H1 (cell line): ENCODE measurements around the gene PPP1R7. TPM values are rescaled to one million over a fixed set of nuclear protein-coding genes. Genes with fewer than 3 reads are reported as not detected.

Experiments
- CTCF ChIA-PET: fragments of 300-600 bp; sonication (Branson Sonifier 250); formaldehyde crosslinking; loops from one replicate; lab custom pipeline; 2021; ENCODE audit not compliant: partially characterized antibody; lab: Charles Lee
- POLR2A ChIA-PET: fragments of 300-600 bp; sonication (Branson Sonifier 250); formaldehyde crosslinking; loops from one replicate; lab custom pipeline; 2021; ENCODE audit warnings: inconsistent platforms; ENCODE audit not compliant: partially characterized antibody; lab: Charles Lee
- DNase-seq, 2 experiments: peaks; one replicate each; pipeline versions ENCODE4 v3.0.0 to v3.0.0-alpha.2; 2010 to 2022; ENCODE audit warnings: low spot score in 2 of 2, low read depth in 1 of 2, mixed read lengths in 1 of 2
- FAIRE-seq: peaks from 2 replicates; lab custom pipeline; 2011; peaks lifted over from hg19 to GRCh38; lab: Jason Lieb, UNC
- H2AFZ ChIP-seq: 2 replicates; pipeline ENCODE4 v1.8.1; 2012; ENCODE audit warnings: low read length, inconsistent platforms
- H2AK5ac ChIP-seq: 2 replicates; pipeline ENCODE4 v1.6.1; 2013; ENCODE audit warnings: low read depth, low read length
- H2BK120ac ChIP-seq: replicated peaks from 2 replicates; pipeline ENCODE3; 2013; ENCODE audit warnings: low read depth, low read length, inconsistent platforms
- H2BK12ac ChIP-seq: 2 replicates; pipeline ENCODE4 v1.6.1; 2013; ENCODE audit warnings: low read depth, low read length
- H2BK15ac ChIP-seq: 2 replicates; pipeline ENCODE4 v1.6.1; 2013; ENCODE audit warnings: low read length
- H2BK20ac ChIP-seq: 2 replicates; pipeline ENCODE4 v1.6.1; 2013; ENCODE audit warnings: low read length
- H2BK5ac ChIP-seq: 2 replicates; pipeline ENCODE4 v1.6.1; 2013; ENCODE audit warnings: low read depth, low read length
- H3K14ac ChIP-seq: 2 replicates; pipeline ENCODE4 v1.6.1; 2013; ENCODE audit warnings: inconsistent platforms; ENCODE audit not compliant: insufficient read length
- H3K18ac ChIP-seq: 2 replicates; pipeline ENCODE4 v1.6.1; 2013; ENCODE audit warnings: low read length; ENCODE audit errors: extremely low read depth
- H3K23ac ChIP-seq: 2 replicates; pipeline ENCODE4 v1.6.1; 2013; ENCODE audit warnings: inconsistent platforms; ENCODE audit not compliant: insufficient read length
- H3K23me2 ChIP-seq: 2 replicates; pipeline ENCODE4 v1.6.1; 2013; ENCODE audit warnings: low read depth, low read length
- H3K27ac ChIP-seq: 2 replicates; pipeline ENCODE4 v1.6.1; 2011; ENCODE audit warnings: low read depth, low read length, inconsistent platforms
- H3K27me3 ChIP-seq, 4 experiments: replicated peaks in 1 of 4; 1 replicate in 1 of 4; 2 replicates in 3 of 4; pipeline versions ENCODE4 v1.6.1 to v1.8.1; 2011 to 2013; ENCODE audit warnings: low read length in 3 of 4, mild to moderate bottlenecking in 3 of 4, inconsistent platforms in 2 of 4, mixed read lengths in 2 of 4, moderate library complexity in 1 of 4; ENCODE audit not compliant: control insufficient read depth in 3 of 4, insufficient read depth in 3 of 4; ENCODE audit errors: extremely low read depth in 1 of 4
- H3K36me3 ChIP-seq, 4 experiments: 2 replicates each; pipeline versions ENCODE4 v1.6.1 to v1.8.1; 2011 to 2013; ENCODE audit warnings: mild to moderate bottlenecking in 4 of 4, low read length in 3 of 4, moderate library complexity in 2 of 4, control low read depth in 1 of 4, inconsistent platforms in 1 of 4; ENCODE audit not compliant: insufficient read depth in 4 of 4, control insufficient read depth in 2 of 4
- H3K4ac ChIP-seq: replicated peaks from 2 replicates; pipeline ENCODE3; 2013; ENCODE audit warnings: low read length, low read depth, mixed read lengths, inconsistent platforms; ENCODE audit not compliant: insufficient read length
- H3K4me1 ChIP-seq, 4 experiments: replicated peaks in 1 of 4; 1 replicate in 1 of 4; 2 replicates in 3 of 4; pipeline versions ENCODE4 v1.6.1 to v1.8.1; 2011 to 2013; ENCODE audit warnings: low read length in 3 of 4, inconsistent platforms in 2 of 4, mixed read lengths in 1 of 4; ENCODE audit not compliant: insufficient read depth in 4 of 4, control insufficient read depth in 3 of 4
- H3K4me2 ChIP-seq, 2 experiments: 2 replicates each; pipeline versions ENCODE4 v1.6.1 to v1.8.1; 2011 to 2013; ENCODE audit warnings: low read depth in 2 of 2, low read length in 2 of 2, control low read depth in 1 of 2, inconsistent platforms in 1 of 2, mild to moderate bottlenecking in 1 of 2; ENCODE audit not compliant: insufficient read depth in 1 of 2
- H3K4me3 ChIP-seq, 4 experiments: fragments of 200-600, 300-600 bp in 1 of 4; sonication (generic), shearing (Covaris generic), sonication (Bioruptor Twin) in 1 of 4; 2 replicates each; pipeline versions ENCODE4 v1.5.1 to v1.8.1; 2011 to 2016; ENCODE audit warnings: low read length in 4 of 4, low read depth in 3 of 4, control low read depth in 2 of 4, inconsistent platforms in 2 of 4, mild to moderate bottlenecking in 2 of 4, mixed read lengths in 1 of 4, moderate library complexity in 1 of 4; ENCODE audit not compliant: insufficient read depth in 2 of 4; ENCODE audit errors: extremely low read depth in 1 of 4
- H3K56ac ChIP-seq: replicated peaks from 2 replicates; pipeline ENCODE3; 2013; ENCODE audit warnings: low read depth, mild to moderate bottlenecking, mixed read lengths, low read length, inconsistent platforms; ENCODE audit not compliant: insufficient read length
- H3K79me1 ChIP-seq: 2 replicates; pipeline ENCODE4 v1.6.1; 2013; ENCODE audit warnings: low read depth, low read length, control low read depth
- H3K79me2 ChIP-seq, 2 experiments: 2 replicates each; pipeline versions ENCODE4 v1.6.1 to v1.8.1; 2012 to 2013; ENCODE audit warnings: low read length in 2 of 2, mild to moderate bottlenecking in 2 of 2, inconsistent platforms in 1 of 2; ENCODE audit not compliant: insufficient read depth in 2 of 2, control insufficient read depth in 1 of 2
- H3K9ac ChIP-seq, 4 experiments: replicated peaks in 1 of 4; 1 replicate in 1 of 4; 2 replicates in 3 of 4; pipeline versions ENCODE4 v1.6.1 to v1.8.1; 2011 to 2013; ENCODE audit warnings: low read depth in 3 of 4, low read length in 3 of 4, control low read depth in 2 of 4, mild to moderate bottlenecking in 2 of 4, moderate library complexity in 2 of 4, inconsistent platforms in 1 of 4; ENCODE audit errors: extremely low read depth in 1 of 4
- H3K9me3 ChIP-seq, 2 experiments: 2 replicates each; pipeline versions ENCODE4 v1.6.1 to v1.8.1; 2012 to 2013; ENCODE audit warnings: mild to moderate bottlenecking in 2 of 2, moderate library complexity in 2 of 2, control low read depth in 1 of 2, inconsistent platforms in 1 of 2, low read depth in 1 of 2, low read length in 1 of 2, mixed read lengths in 1 of 2; ENCODE audit not compliant: insufficient read depth in 2 of 2
- H4K20me1 ChIP-seq, 2 experiments: replicated peaks in 1 of 2; 2 replicates each; pipeline versions ENCODE3 to v1.8.1; 2011 to 2013; ENCODE audit warnings: inconsistent platforms in 2 of 2, low read length in 2 of 2, mild to moderate bottlenecking in 1 of 2; ENCODE audit not compliant: insufficient read depth in 2 of 2, control insufficient read depth in 1 of 2
- H4K5ac ChIP-seq: 2 replicates; pipeline ENCODE4 v1.6.1; 2013; ENCODE audit warnings: low read length, low read depth, mixed read lengths, inconsistent platforms; ENCODE audit not compliant: insufficient read length
- H4K8ac ChIP-seq: 2 replicates; pipeline ENCODE4 v1.8.0; 2013; ENCODE audit warnings: mild to moderate bottlenecking, moderate library complexity, low read length, inconsistent platforms; ENCODE audit not compliant: insufficient read depth; ENCODE audit errors: extremely low read depth
- H4K91ac ChIP-seq: replicated peaks from 2 replicates; pipeline ENCODE3; 2013; ENCODE audit warnings: low read length, mixed read lengths, inconsistent platforms; ENCODE audit not compliant: insufficient read length
- CTCF ChIP-seq, 3 experiments: IDR thresholded peaks; 1 replicate in 2 of 3; 2 replicates in 1 of 3; pipeline versions ENCODE4 v1.5.1 to v1.6.1; 2011; ENCODE audit warnings: low read length in 3 of 3, mild to moderate bottlenecking in 3 of 3, inconsistent platforms in 2 of 3, low read depth in 1 of 3, moderate library complexity in 1 of 3; ENCODE audit not compliant: insufficient read depth in 1 of 3; ENCODE audit errors: control extremely low read depth in 1 of 3
- EGR1 ChIP-seq: IDR thresholded peaks from 2 replicates; pipeline ENCODE4 v1.6.1; 2011; ENCODE audit warnings: low read depth, low read length, borderline replicate concordance
- EP300 ChIP-seq, 2 experiments: IDR thresholded peaks; 1 replicate in 1 of 2; 2 replicates in 1 of 2; pipeline ENCODE4 v1.6.1; 2011 to 2012; ENCODE audit warnings: low read depth in 2 of 2, low read length in 2 of 2, mild to moderate bottlenecking in 2 of 2, borderline replicate concordance in 1 of 2, inconsistent platforms in 1 of 2, moderate library complexity in 1 of 2
- GABPA ChIP-seq: IDR thresholded peaks from 2 replicates; pipeline ENCODE4 v1.6.1; 2011; ENCODE audit warnings: mild to moderate bottlenecking, low read length, moderate library complexity, borderline replicate concordance; ENCODE audit not compliant: insufficient read depth
- GTF2F1 ChIP-seq: IDR thresholded peaks from 2 replicates; pipeline ENCODE4 v1.6.1; 2012; ENCODE audit warnings: low read depth, low read length, improper control_type of control experiment, borderline replicate concordance
- JUN ChIP-seq: IDR thresholded peaks from 2 replicates; pipeline ENCODE4 v1.6.1; 2011; ENCODE audit warnings: low read depth, mild to moderate bottlenecking, improper control_type of control experiment, low read length
- SP1 ChIP-seq: IDR thresholded peaks from 2 replicates; pipeline ENCODE4 v1.6.1; 2011; ENCODE audit warnings: low read depth, low read length
- TCF12 ChIP-seq: IDR thresholded peaks from 2 replicates; pipeline ENCODE4 v1.6.1; 2011; ENCODE audit warnings: low read depth, mild to moderate bottlenecking, low read length
- WGBS, 2 experiments: shearing (Covaris generic) in 1 of 2; methylation state at CpG; one replicate each; pipeline versions ENCODE4 v1.1.6 to v1.1.7; 2013 to 2015; ENCODE audit warnings: low lambda C conversion rate in 2 of 2, mixed read lengths in 2 of 2, inconsistent platforms in 1 of 2, low coverage in 1 of 2, missing lambda C conversion rate in 1 of 2; ENCODE audit not compliant: insufficient replicate concordance in 2 of 2, insufficient coverage in 1 of 2, insufficient read length in 1 of 2; ENCODE audit errors: extremely low coverage in 1 of 2, missing lambda C conversion rate in 1 of 2; 5-methylcytosine and 5-hydroxymethylcytosine counted together
- polyA plus RNA-seq, 7 experiments: library from polyadenylated mRNA; depleted of rRNA in 3 of 7; stranded (reverse) in 5 of 7; unstranded in 2 of 7; fragments of >200 nt in 5 of 7; fragments of 200-250 nt in 2 of 7; gene quantifications; 1 replicate in 5 of 7; 2 replicates in 1 of 7; 4 replicates in 1 of 7; pipeline versions ENCODE4 v1.2.1 to v1.2.3, GENCODE V29; 2011 to 2013; ENCODE audit warnings: missing spikeins in 2 of 7, mixed read lengths in 2 of 7
- total RNA-seq: library from RNA; stranded (reverse); fragmentation: NEBNext Ultra II Directional; extraction: Animal tissue kit (Norgen Biotek cat#: 25700); gene quantifications from 2 replicates; pipeline ENCODE4 v1.2.1, GENCODE V29; 2021

Gene PPP1R7
- total and polyA plus RNA-seq, 2 of the 8 experiments (the other 6 are each of a cell fraction or from before 2014, with no cell fraction given): 22.2 to 64.0 TPM

- TF ChIP-seq GTF2F1 (no peak), JUN (no peak), SP1 (no peak), GABPA (no peak), EP300 (IDR thresholded peaks at IDR 0.05; ENCODE audit: borderline replicate concordance in 1 of 2, low read depth in 2 of 2, low read length in 2 of 2) (no peak), TCF12 (no peak), CTCF (IDR thresholded peaks at IDR 0.05; ENCODE audit: control extremely low read depth in 1 of 3, insufficient read depth in 1 of 3, low read depth in 1 of 3, low read length in 3 of 3) (no peak), EGR1 (no peak)
- TF ChIP-seq, all 59 proteins: peak for 0
- no peak overlapping the region for H2BK5ac ChIP-seq
- H4K5ac ChIP-seq: no peak overlapping the region
- H3K14ac ChIP-seq: no peak overlapping the region
- no peak overlapping the region for H3K4me2 ChIP-seq
- FAIRE-seq (no peak), DNase-seq (no peak)
- H3K4me3 ChIP-seq: no peak overlapping the region
- no peak overlapping the region for H3K4ac ChIP-seq
- H4K20me1 ChIP-seq: peaks cover 0 to 3% of the 10 kb centered on the region in 2 experiments
- no peaks in the 10 kb centered on the region for H3K79me2 ChIP-seq
- no peak overlapping the region for H2BK12ac ChIP-seq
- no peak overlapping the region for H3K23ac ChIP-seq
- H3K36me3 ChIP-seq: peaks cover 6 to 16% (median 15%) of the 10 kb centered on the region in 4 experiments; a peak in 6 of 8 replicates
- H3K27me3 ChIP-seq: no peaks in the 10 kb centered on the region
- 93% methylated on average over 16 of the region's 16 CpGs; no CpG with 5 or more reads in 1 of the 2 experiments for WGBS, 2 experiments
- H2BK120ac ChIP-seq: no peak overlapping the region
- H2AFZ ChIP-seq: no peak overlapping the region
- H3K79me1 ChIP-seq: no peaks in the 10 kb centered on the region; the same call in 1 of the 2 replicates
- no peak overlapping the region for H2BK20ac ChIP-seq
- no peak overlapping the region for H3K18ac ChIP-seq
- POLR2A ChIA-PET: no interaction called here
- H3K56ac ChIP-seq: no peak overlapping the region
- H3K9me3 ChIP-seq: no peaks in the 10 kb centered on the region
- no peak overlapping the region for H4K8ac ChIP-seq
- H4K91ac ChIP-seq: no peak overlapping the region
- no peak overlapping the region for H3K9ac ChIP-seq
- H3K27ac ChIP-seq: no peak overlapping the region
- no peak overlapping the region for H2BK15ac ChIP-seq
- CTCF ChIA-PET: interaction anchor here (1.2 kb wide), 1 partner anchor 52 kb away, joined by 4 read pairs; no protein-coding TSS in a partner anchor
- no peaks in the 10 kb centered on the region for H3K23me2 ChIP-seq
- H2AK5ac ChIP-seq: no peak overlapping the region
- H3K4me1 ChIP-seq: no peaks in the 10 kb centered on the region
These were observed 20.0 kb upstream of the PPP1R7 start for GRCh38 chr2:241130316-241130715.
